Measurements from ENCODE around the gene RASGRF1. TPM values are rescaled to one million over a fixed set of nuclear protein-coding genes. Genes with fewer than 3 reads are reported as not detected.

RASGRF1 gene
- total RNA-seq, 1 donor from 2014 or later, result 2.2 TPM

DNA sequence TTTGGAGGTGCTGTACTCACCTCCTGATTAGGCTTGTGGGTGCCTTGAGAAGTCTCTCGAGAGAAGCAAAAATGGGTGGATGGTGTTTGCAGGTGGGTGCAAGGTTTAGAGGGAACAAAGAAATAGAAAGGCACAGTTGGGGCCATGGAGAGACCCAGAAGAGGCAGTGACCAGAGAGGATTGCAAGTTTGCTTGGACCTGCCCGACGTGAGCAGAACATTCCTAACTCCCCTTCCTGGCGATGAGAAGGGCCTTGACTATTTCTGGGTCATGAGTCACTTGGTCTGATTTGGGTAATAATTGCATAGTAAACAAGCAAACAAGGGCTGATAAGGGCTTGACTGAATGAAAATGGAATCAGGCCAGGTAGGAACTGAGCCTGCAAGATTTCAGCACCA lies 138.7 kb downstream of the RASGRF1 start:
- DNase-seq, result peak; percentile 34

DNA sequence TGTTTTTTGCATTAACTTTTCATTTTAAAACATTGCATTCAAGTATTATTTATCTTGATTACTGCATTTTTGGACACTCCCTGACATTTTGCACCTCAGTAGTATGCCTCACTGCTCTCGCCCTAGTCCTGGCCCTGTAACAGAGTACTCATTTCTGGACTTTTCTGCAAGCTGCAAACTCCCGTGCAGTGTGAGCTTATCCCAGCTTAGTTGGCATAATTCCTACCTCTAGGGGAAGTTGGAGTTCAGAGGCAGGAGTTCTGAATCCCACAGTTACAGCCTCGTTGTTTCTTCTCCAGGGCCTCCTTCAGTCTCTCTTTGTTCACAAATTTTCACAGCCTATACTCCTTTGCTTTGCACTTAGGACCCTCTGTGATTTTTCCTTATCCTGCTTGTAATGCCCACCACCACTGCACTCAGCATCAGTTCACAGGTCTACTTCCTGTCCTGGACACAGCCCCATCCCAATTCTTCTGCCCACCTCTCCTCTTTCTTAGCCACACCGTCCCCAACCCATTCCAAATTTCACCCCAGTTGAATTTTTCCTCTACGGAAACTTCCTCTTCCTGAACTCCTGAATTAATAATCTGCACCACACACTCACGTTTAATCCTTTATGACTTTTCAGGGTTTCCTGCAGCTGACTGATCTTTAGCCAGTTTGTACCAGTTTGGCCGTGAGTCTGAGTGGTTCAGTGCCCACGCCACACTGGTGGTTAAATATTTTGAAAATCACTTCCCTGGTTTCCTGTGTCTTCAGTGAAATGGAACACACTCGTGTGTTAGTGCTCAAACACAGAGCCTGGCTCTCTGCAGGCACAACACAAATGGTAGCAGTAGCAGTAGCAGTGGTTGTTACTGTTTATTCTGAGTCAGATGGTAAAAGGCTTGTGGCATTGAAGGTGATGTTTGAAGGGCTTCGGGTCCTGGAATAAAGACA lies 139.4 kb downstream of the RASGRF1 start:
- DNase-seq, result peak; percentile 33

DNA sequence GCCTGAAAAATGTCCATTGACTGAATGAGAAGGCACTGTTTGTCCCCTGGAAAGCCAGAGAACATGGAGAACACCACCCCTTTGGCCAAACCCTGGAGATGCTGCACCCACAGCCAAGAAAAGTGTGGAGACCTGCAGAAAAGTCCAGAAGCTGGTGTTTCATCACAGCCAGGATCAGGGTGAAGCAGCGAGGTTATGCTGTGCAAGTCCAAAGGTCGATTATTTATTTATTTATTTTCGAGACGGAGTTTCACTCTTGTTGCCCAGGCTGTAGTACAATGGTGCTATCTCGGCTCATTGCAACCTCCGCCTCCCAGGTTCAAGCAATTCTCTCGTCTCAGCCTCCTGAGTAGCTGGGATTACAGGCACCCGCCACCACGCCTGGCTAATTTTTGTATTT lies 140.2 kb downstream of the RASGRF1 start:
- DNase-seq, result no peak

DNA sequence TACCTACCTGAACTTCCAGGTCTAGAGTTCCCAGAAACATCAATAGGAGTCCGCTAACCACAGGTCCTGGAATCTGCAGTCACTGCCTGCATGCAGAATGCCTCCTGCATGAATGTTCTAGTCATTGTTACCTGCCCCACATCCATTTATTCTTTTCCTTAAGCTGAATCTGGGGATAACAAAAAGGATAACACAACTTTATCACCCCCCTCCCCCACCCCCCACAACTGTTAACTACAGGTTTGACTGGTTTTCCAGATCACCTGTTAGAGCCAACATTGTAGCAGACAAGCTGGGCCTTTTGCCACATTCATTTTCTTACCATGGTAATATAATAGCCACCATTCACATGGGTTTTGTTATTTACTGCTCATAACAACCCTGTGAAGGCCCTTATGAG lies 141.1 kb downstream of the RASGRF1 start:
- DNase-seq, result no peak

DNA sequence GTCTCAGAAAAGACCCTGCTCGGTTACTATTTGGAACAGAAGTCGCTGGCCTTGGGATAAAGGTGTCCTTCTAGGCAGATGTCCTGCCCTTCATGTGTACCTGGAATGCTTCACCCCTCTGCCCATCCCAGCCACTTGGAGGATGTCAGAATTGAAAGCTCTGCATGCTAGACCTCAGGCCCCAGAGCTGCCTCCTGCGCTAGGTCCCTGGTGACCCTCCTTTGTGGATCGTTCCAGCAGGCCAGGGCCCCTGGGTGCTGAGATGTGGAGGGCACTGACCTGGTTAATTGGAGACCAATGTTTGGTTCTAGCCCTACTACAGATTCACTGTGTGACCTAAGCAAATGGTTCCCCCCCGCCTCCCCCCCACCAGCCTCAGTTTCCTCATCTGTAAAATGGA lies 143.1 kb downstream of the RASGRF1 start:
- no peak for DNase-seq

DNA sequence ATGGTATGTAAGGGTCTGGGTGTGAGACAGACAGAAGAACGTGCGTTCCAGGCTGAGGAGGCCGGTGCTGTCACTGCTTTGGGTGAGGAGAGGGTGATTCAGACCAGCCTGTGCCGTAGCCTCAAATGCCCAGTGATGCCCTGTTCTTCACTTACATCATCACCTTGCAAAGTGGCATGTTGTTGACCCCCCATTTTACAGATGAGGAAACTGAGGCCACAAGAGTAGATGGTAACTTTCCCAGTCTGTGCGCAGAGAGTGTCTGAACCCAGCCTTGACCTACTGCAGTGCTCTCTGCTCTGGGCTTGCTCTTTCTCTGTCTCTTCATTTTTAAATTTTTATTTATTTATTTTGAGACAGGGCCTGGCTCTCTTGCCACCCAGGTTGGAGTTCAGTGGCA lies 144.1 kb downstream of the RASGRF1 start:
- no peak for DNase-seq

DNA sequence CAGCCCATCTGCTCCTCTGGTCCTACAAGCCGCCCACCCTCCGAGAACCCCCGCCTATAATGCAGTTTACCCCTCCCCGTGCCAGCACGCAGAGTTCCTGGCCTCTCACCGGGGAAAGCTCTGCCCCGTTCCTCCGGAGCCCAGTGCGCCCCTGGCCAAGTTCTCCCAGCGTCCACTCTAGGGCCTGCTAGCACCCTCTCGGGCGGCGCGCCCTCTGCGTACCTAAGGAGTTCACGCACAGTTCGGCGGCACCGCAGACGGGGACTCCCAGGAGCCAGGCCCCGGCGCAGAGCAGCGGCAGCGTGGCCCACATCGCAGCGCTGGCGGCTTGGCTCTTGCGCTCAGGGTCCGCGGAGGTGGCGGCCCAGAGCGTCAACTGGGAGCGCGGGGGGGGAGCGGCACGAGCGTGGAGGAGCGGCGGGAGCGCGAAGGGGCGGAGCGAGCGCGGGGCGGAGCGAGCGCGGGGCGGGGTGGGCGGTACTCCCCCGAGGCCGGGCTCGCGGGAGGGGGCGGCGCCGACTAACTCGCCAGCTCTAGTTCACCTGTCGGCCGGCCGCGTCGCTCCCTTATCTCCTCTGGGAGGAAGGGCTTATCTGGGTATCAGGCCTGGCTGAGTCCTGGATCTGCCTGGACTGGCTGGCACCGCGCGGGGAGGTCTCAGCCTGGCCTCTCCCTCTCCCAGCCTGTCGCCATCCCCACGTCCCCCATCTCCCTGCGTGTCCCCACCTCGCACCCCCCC lies 145.7 kb downstream of the RASGRF1 start, which contains the start of gene CTSH:
CTSH (minus strand) TSS at position 378 of the 739 bp plus-strand sequence; CDS start at position 313, 65 bp downstream.
- DNase-seq, result peak; percentile 70

DNA sequence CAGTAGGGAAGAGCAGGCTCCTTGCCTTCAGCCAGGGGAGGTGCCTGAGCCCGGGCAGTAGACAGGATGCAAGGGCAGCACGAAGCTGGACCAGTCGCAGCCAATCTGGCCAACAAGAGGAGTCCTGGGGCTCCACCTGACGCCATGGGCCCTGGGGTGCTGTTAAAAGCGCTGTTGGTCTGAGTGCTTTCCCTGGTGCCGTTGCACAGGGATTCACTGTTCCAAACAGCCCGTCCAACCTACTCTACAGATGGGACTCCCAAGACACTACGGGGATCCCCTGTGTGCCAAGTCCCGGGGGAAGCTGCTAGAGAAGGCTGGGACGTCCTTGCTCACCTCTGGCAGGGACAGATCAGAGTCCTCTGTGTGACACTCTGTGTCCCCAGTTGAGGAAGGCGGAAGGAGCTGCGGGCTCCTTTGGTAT lies 146.4 kb downstream of the RASGRF1 start:
- no peak for DNase-seq

DNA sequence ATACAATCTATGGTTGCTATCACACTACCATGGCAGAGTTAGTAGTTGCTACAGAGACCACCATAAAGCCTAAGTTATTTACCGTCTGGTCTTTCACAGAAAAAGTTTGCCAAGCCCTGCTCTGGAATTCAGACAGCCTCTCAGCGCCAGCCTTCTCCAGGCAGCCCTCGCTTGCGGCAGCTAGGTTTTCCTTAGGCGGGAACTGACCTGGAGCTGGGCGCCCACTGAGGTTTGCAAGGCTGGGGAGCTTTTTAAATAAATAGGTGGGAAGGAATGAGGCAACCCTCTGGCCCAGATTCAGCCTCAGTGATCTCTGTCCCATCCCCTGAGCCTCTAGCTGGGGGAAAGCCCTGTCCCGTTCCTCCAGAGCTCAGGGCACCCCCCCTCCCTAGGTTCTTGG lies 146.9 kb downstream of the RASGRF1 start:
- DNase-seq, result no peak

DNA sequence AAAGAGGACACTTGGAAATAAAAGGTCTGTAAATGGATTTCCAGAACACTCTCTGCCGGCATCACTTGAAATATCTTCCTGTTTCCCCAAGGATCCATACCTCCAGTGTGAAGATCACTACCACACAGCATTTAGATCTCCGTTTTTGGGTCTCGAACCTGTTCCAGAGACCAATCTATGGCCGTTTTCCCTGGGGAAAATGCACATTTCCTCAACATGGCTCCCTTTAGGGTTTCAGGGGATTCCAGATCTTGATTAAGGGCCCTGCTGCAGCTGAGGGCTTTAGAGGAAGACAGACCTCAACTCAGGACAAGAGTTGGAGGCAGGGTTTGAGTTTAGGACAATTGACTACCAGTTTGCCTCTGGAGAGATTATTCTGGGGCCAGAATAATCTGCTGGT lies 147.8 kb downstream of the RASGRF1 start:
- no peak for DNase-seq

DNA sequence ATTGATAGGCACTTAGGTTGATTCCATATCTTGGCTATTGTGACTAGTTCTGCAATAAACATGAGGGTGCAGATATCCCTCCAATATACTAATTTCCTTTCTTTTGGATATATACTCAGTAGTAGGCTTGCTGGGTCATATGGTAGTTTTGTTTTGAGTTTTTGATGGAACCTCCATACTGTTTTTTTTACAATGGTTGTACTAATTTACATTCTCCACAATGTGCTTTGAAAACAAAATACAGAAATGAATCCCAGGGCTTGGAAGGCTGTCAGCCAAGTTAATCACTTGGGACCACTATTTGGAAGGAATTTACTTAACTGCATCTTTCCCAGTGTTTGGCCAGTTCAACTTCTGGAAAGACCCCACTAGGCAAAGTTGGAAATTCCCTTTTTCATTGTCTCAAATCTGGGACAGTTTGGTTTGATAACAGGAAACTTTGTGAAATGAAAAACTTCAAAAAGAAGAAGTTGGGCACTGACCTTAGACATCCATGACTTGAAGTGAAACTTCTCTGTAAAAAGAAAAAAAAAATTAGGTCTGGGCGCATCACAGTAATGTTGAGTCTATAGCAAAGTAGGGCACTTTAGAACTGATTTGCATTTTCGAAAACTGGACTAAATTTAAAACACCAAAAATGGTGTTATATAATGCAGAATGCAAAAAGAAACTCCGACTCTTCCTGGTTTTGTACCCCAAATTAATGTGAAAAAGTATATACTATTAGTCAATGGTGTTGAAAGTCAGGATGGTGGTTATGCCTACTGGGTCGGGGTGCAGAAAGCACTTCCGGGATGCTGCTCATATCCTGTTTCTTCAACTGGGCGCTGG lies 151.7 kb downstream of the RASGRF1 start:
- no peak for DNase-seq

DNA sequence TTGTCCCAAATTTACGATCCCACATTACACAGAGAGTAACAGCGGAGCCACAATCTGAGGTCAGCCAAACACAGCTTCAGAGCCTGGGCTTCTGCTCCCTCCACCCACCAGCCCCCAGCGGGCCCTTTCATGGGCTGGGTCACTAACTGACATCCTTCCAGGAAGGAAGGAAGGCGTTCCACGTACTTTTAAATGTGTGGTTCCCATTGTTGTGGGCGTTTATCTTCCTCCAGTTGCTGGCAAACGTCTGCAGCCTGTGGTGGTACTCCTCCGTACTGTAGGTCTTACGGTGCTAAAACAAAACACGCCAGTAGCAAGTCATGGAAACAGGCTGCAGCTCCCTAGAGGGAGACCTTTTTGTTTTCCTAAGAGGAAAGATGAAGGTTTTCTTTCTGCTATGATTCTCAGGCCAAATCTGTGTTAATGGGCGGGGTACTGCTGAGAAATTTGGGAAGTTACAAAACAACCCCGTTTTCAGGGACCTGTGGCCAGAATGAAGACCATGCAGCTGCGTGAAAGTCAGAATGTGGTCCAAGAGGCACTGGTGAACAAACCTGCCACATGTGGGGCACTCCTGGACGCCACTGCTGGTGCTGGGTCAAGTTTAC lies 153.3 kb downstream of the RASGRF1 start:
- DNase-seq, result peak; percentile 55

DNA sequence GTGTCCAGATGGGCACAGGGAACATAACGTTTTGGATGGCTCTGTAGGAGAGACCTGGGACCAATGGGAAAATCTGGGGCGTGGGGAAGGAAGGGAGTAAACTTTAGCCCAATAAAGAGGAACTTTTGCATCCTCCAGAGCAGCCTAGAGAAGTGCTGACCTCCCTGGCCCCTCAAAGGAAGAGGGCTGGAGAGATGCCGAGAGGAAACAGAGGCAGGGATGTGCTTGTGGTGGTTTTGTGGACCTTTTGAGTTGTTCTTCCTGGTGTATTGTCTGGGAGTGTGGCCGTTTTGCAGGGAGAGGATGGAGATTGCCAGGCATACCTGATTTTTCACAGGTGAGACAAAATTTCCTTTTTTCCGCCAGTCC lies 155.9 kb downstream of the RASGRF1 start:
- DNase-seq, result no peak

DNA sequence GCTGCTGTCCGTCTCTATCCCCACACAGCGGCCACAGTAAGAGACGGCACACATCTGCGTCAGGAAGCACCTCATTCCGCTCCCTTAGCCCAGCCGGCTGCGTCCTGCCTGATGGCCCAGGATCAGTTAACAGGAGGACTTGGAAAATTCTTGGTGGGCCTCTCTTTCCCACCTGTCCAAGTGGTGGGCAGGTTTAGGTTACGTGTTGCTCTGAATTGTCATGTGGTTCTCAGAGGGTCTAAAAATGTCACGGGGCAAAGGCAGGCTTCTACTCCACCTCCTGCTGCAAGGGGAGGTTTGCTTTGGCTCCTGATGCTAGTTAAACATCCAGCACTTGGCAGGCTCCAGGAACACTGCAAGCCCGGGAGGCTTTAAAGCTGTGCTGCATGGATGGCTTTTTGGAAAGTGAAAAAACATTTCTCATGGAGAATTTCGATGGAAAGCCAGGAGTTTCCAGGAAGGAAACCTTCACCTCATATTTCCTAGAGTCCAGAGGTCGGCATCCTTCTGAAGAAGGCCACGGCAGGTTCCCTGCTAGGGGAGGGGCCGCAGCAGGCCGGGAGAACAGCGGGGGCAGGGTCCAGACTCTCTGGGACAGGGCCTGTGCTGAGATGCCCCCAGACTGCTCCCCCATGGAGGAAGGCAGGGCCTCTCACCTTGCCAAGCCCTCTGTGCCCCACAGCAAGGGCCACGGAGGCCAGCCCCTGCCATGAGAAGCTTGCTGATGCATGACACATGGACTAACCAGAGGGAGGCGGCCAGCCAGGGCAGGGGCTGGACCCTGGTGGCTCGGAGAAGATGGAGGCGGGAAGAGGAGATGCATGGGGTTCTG lies 156.5 kb downstream of the RASGRF1 start:
- DNase-seq, result no peak

DNA sequence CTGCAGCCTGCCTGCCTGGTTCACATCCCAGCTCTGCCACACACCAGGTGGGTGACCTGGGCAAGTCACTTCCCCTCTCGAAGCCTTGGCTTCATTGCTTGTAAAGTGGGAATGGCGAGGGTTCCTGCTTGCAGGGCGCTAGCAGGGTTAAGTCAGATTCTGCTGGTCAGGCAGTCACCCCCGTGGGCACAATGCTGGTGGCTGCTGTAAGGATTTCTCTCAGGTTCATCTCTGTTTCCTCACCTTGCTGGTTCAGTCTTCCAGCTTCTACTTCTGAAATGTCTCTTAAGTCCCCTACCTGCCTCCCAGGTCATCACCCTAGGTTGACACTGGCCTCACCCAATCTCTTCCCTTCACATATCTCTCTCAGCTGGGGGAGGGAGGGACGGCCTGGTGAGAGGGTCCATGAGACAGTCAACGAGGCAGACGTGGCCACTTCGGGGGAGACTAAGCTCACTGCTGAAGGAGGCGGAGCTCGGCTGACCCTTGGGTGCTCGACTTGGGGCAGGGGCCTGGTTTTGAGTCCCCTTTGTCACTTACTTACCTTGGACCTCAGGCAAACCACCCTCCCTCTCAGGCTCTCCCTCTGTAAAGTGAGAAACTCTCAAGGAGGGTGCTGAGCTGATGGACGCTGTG lies 157.3 kb downstream of the RASGRF1 start:
- no peak for DNase-seq

DNA sequence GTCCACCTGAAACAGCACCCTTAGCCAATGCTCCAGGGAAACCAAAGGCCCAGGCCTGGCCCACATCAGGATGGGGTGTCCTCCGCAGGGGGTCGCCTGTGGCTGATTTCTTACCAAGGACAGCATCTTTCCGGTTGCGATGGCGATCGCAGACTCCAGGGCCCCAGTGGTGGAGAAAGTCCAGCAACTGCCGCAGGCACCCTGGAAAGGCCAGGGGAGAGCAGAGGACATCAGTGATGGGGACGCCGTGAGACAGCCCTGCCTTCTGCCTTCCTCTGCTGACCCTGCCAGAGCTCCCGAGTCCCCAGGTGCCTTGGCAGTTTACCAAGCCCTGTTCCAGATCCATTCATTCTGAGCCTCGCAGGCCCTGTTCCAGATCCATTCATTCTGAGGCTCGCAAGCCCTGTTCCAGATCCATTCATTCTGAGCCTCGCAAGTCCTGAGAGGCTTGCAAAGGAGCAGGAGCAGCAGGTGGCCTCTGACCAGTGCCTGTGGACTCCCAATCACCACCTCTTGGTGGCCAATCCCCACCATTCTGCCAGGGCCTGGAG lies 158.2 kb downstream of the RASGRF1 start:
- no peak for DNase-seq

DNA sequence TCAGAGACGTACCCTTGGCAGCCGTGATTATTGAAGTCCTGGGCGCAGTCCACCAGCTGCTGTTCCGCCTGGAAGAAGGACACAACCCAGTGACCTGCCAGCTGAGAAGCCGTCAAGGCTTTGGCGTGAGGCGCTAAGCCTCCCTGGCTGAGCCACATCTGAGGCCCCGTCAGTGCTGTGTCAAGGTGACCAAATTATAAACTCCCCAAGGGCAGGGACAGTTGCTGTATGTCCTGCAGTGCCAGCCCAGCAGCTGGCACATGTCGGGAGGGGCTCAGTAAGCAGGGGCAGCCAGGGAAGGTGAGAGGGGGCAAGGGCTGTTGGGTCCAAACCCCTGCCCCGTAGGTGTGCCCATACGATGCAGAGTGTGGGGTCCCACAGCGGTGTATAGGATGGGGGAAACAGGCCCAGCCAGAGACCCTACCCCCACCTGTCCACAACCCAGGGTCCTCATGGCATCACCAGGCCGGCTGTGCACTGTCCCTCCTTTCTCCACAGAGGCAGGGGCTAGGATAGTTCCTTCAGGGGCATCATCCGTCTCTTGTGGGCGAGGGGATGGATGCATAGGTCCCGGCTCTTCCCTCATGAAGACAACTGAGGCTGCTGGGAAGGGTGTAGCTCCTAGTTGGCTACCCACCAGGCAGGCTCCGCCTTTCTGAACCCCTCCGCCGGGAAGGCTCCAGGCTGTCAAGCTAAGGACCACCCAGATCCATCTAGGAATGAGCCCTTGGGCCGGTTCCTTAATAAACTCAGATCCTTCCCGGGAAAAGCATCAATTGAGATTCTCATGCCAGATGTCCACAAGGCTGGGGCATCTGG lies 158.9 kb downstream of the RASGRF1 start:
- DNase-seq, result no peak

DNA sequence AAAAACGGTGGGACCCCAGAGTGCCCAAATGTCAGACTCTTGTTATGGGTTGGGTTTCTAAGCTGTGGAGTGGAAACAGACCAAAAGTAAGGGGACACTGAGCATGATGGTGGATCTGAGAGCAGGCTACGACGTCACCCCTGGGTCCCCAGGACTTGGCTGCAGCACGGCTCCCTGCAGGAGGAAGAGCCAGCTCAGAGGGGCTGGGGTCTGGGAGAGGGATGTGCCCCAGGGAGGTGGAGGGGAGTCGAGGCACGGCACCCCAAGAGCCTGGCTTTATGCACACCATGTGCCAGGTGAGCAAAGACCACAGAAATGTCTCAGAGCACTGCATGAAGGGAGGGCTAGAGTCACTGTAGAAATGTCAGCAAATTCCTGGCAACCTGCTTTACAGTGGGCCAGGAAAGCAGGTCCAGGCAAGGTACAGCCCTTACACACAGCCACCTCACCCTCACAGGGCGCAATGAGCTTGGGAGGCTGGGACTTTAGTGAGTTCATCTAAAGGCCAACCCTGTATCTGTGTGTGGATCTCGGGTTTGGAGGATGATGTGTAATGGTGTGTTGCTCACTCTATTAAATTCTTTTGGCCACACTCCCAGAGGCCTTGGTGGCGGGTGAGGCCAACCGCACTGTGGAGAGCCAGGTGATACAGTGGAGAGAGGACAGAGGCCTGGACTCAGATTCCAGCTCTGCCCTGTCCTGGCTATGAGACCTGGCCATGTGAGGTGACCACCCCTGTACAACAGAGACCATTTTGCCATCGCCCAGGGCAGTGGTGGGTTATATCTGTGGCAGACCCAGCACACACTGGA lies 159.8 kb downstream of the RASGRF1 start:
- no peak for DNase-seq

All from dermis blood vessel endothelial cell (primary cell).